Esophagus squamous epithelium (tissue), 4 donors: ENCODE results near the gene RREB1.

Experiments
- POLR2A ChIP-seq, 4 donors: fragments of 450-650 bp; IDR thresholded peaks; one replicate each; pipeline ENCODE4 v1.6.1; 2017; ENCODE audit warnings: antibody characterized with exemption in 4 of 4, mild to moderate bottlenecking in 4 of 4, moderate library complexity in 3 of 4
- TF ChIP-seq, protein P1 (sequence below), 6 experiments: fragments of 450-650 bp in 4 of 6; fragments of 200-600 bp in 2 of 6; sonication (generic) in 2 of 6; IDR thresholded peaks; one replicate each; pipeline ENCODE4 v1.5.1; 2016 to 2019; ENCODE audit warnings: antibody characterized with exemption in 6 of 6, mild to moderate bottlenecking in 4 of 6, moderate library complexity in 4 of 6

DNA sequence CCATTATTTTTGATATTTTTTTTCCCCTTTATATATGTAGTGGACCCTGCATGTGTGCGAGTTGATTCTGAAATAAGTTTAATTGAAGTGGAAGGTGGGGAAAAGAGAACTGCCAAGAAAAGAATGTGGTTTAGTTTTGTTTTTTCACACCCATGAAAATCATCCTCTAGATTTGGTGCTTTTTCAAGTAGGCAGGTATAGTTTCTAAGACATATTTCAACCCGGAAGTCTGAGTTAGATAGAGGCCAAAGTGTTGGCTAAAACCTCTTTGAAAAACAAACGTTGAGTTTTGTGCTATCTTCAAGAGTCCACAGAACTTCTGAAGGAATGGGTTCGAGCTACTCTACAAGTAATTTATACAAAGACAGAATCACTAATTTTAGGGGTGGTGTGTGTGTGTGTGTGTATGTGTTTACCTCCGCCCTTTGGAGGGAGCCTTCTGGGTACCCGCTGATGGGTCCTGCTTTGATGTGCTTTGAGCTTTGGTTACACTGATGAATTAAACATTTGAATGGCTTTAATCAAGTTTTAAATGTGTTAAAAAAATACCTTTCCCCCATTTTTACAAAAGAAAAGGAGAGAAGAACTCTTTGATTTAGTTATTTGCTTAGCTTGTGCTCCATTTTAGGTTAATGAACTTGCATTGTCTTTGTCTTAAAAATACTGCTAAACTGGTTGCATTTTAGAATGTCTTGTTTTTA is 2.5 kb downstream of the RREB1 start:
- TF ChIP-seq, protein P1, sequence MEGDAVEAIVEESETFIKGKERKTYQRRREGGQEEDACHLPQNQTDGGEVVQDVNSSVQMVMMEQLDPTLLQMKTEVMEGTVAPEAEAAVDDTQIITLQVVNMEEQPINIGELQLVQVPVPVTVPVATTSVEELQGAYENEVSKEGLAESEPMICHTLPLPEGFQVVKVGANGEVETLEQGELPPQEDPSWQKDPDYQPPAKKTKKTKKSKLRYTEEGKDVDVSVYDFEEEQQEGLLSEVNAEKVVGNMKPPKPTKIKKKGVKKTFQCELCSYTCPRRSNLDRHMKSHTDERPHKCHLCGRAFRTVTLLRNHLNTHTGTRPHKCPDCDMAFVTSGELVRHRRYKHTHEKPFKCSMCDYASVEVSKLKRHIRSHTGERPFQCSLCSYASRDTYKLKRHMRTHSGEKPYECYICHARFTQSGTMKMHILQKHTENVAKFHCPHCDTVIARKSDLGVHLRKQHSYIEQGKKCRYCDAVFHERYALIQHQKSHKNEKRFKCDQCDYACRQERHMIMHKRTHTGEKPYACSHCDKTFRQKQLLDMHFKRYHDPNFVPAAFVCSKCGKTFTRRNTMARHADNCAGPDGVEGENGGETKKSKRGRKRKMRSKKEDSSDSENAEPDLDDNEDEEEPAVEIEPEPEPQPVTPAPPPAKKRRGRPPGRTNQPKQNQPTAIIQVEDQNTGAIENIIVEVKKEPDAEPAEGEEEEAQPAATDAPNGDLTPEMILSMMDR (IDR thresholded peaks at IDR 0.05) = no peak
- no peak for TF ChIP-seq POLR2A (IDR thresholded peaks at IDR 0.05)
